Activated CD8-positive, alpha-beta memory T cell treated with anti-CD3 and anti-CD28 coated beads, Interleukin-2, amount 50 U/mL, for 1 hour (primary cell): ENCODE results near the gene HTR3B.
"Not testable (repeated sequence)": the region's sequence is repeated elsewhere in the genome, so short reads cannot be mapped to it uniquely, and the experiment has no call there.

Experiments used
- DNase-seq: peaks from one replicate; pipeline ENCODE4 v3.0.0-alpha.2; 2020; ENCODE audit errors: extremely low read depth

The HTR3B gene

GRCh38 chr11:113884361-113884836, 20.2 kb upstream of the HTR3B start:
- no peak for DNase-seq

GRCh38 chr11:113885897-113886296, 18.7 kb upstream of the HTR3B start:
- DNase-seq = no peak

GRCh38 chr11:113888848-113889247, 15.7 kb upstream of the HTR3B start:
- DNase-seq = no peak

- no peak for DNase-seq
These were observed 10.1 kb upstream of the HTR3B start for GRCh38 chr11:113894421-113894996.

- DNase-seq = no peak
These were observed 9.0 kb upstream of the HTR3B start for GRCh38 chr11:113895367-113896155.

- no peak for DNase-seq
These were observed 8.3 kb upstream of the HTR3B start for GRCh38 chr11:113896156-113896879.

GRCh38 chr11:113901141-113901540, 3.5 kb upstream of the HTR3B start:
- DNase-seq = no peak

- DNase-seq = no peak
These were observed 1.4 kb downstream of the HTR3B start for GRCh38 chr11:113906038-113906437.

- DNase-seq = no peak
These were observed 1.9 kb downstream of the HTR3B start for GRCh38 chr11:113906516-113906915.

- no peak for DNase-seq
These were observed 2.6 kb downstream of the HTR3B start for GRCh38 chr11:113907152-113907551.

- DNase-seq = no peak
These were observed 3.1 kb downstream of the HTR3B start for GRCh38 chr11:113907681-113908080.

GRCh38 chr11:113908098-113908497, 3.5 kb downstream of the HTR3B start:
- no peak for DNase-seq

- not testable (repeated sequence) for DNase-seq
These were observed 6.9 kb downstream of the HTR3B start for GRCh38 chr11:113911491-113911890.

GRCh38 chr11:113923572-113923971, 19.0 kb downstream of the HTR3B start:
- no peak for DNase-seq

- no peak for DNase-seq
These were observed 21.9 kb downstream of the HTR3B start for GRCh38 chr11:113926273-113927197.

- DNase-seq = no peak
These were observed 23.7 kb downstream of the HTR3B start for GRCh38 chr11:113928311-113928710.

- no peak for DNase-seq
These were observed 28.2 kb downstream of the HTR3B start for GRCh38 chr11:113932788-113933187.

GRCh38 chr11:113934193-113934592, 29.6 kb downstream of the HTR3B start:
- DNase-seq = not testable (repeated sequence)

GRCh38 chr11:113934761-113935160, 30.2 kb downstream of the HTR3B start:
- no peak for DNase-seq

GRCh38 chr11:113935858-113936257, 31.3 kb downstream of the HTR3B start:
- DNase-seq = no peak

GRCh38 chr11:113937918-113938317, 33.3 kb downstream of the HTR3B start:
- no peak for DNase-seq

- DNase-seq = no peak
These were observed 37.7 kb downstream of the HTR3B start for GRCh38 chr11:113942256-113942655.
